Activated T-cell treated with anti-CD3 and anti-CD28 coated beads, Interleukin-2, amount 50 U/mL, for 4 hours (primary cell): ENCODE measurements around the gene NPHP4. TPM values are rescaled to one million over a fixed set of nuclear protein-coding genes. Genes with fewer than 3 reads are reported as not detected.

Experiments
- ATAC-seq, 2 donors: fragments of 200-7000 bp; cut with Tn5 transposase; one replicate each; pipeline ENCODE4 v1.10.0; 2021
- DNase-seq: peaks from one replicate; pipeline ENCODE4 v3.0.0-alpha.2; 2020
- H3K27me3 Mint-ChIP-seq: one replicate; pipeline ENCODE4 v1.8.0; 2021; ENCODE audit warnings: low read depth, mixed read lengths
- H3K36me3 Mint-ChIP-seq: one replicate; pipeline ENCODE4 v1.8.0; 2022; ENCODE audit warnings: mixed read lengths; ENCODE audit not compliant: insufficient read depth
- H3K4me1 Mint-ChIP-seq: one replicate; pipeline ENCODE4 v1.8.0; 2021; ENCODE audit warnings: low read depth, mixed read lengths
- H3K4me3 Mint-ChIP-seq: one replicate; pipeline ENCODE4 v1.8.0; 2021; ENCODE audit warnings: mild to moderate bottlenecking, moderate library complexity, mixed read lengths
- H3K9me3 Mint-ChIP-seq: one replicate; pipeline ENCODE4 v1.8.0; 2021; ENCODE audit warnings: mixed read lengths
- total RNA-seq, 3 donors: library from RNA; stranded (reverse); gene quantifications; one replicate each; pipeline ENCODE4 v1.2.1, GENCODE V29; 2021

Gene NPHP4
- total RNA-seq, 3 donors from 2014 or later = 7.0 to 9.3 (median 7.1) TPM

DNA sequence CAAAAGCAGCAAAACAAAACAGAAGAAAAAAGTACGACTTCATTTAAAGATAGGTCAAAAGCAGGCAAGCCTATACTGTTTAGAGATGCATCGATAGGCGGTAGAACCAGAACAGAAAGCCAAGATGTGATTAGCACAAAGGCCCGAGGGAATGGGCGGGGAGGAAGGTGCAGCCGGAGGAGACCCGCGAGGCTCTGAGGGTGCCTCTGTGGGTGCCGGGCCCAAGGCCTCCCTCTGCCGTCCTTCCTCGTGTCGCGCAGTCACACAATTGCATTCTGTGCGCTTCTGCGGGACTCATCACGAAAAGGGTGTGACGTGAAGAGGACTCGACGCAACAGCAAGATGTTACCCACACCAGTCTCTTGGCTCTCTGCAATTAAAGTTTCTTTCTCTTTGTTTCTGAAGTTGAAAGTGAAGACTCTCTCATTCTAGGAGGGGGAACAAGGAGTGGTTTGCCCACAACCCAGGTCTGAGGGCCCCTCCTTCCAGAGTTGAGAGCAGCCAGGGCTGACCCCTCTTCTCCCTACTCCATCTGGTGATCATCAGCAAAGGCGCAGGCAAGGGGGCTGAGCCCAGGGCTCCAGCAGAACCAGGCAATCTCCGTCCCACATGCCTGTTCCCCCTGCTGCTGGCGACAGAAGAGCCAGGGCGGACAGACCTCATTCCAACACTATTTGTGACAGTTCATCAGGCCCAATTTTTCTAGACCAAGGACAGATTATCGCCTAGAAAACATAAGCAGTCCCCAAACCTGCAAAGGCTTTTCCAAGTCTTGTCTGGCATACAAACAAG lies 41.0 kb downstream of the NPHP4 start:
- H3K36me3 Mint-ChIP-seq = peaks cover 24% of the 10 kb centered on the region
- no peak for DNase-seq
- H3K9me3 Mint-ChIP-seq = no peaks in the 10 kb centered on the region
- H3K4me1 Mint-ChIP-seq = peaks cover 14% of the 10 kb centered on the region
- H3K27me3 Mint-ChIP-seq = no peaks in the 10 kb centered on the region
- ATAC-seq = no peak
- H3K4me3 Mint-ChIP-seq = no peak overlapping the region

DNA sequence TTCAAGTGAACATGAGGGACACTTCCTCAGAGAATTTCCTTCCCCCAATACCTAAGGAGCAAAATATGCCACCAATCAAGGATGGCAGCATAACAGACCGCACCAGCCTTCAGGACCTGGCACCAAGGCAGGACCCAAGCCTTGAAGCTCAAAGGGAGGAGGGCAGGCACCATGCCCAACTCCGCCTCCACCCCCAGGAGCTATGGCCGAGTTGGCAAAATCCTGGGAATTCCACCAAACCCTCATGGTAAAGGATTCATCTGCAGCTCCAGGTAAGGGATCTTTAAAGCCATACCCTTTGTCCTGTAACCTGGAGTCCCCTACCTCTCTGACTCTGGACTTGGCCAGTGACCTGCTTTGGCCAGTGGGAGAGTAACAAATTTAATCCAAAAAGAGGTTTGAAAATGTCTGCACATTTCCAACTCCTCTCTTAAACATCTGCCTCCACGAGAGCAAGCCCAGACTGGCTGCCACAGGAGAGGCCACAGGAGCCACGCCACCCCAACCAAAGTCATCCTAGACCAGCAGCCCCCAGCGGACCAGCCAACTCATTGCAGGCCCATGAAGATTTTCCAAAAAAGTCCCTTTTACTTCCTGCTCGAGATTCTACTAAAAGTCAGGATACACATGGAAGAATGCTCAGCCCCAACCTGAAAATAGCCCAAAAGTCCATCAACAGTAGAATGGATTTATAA lies 41.9 kb downstream of the NPHP4 start:
- DNase-seq (no peak), ATAC-seq (no peak)
- H3K36me3 Mint-ChIP-seq = peaks cover 28% of the 10 kb centered on the region
- H3K27me3 Mint-ChIP-seq = no peaks in the 10 kb centered on the region
- H3K9me3 Mint-ChIP-seq = no peaks in the 10 kb centered on the region
- H3K4me3 Mint-ChIP-seq = no peak overlapping the region
- peaks cover 11% of the 10 kb centered on the region for H3K4me1 Mint-ChIP-seq

DNA sequence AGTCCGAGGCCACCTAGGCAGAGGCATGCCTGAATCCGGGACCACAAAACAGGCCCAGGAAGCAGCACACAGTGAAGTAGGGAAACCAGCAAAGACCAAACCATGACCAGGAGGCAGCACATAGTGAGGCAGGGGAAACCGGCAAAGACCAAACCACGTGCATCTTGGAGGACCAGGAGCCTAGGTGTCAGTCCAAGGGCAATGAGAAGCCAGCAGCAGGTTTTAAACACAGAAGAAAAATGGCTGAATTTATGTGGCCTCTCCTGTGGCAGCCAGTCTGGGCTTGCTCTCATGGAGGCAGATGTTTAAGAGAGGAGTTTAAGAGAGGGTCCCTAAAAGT lies 42.5 kb downstream of the NPHP4 start:
- ATAC-seq (no peak), DNase-seq (no peak)
- no peaks in the 10 kb centered on the region for H3K27me3 Mint-ChIP-seq
- H3K9me3 Mint-ChIP-seq = no peaks in the 10 kb centered on the region
- H3K36me3 Mint-ChIP-seq = peaks cover 26% of the 10 kb centered on the region
- no peak overlapping the region for H3K4me3 Mint-ChIP-seq
- H3K4me1 Mint-ChIP-seq = peaks cover 5% of the 10 kb centered on the region

DNA sequence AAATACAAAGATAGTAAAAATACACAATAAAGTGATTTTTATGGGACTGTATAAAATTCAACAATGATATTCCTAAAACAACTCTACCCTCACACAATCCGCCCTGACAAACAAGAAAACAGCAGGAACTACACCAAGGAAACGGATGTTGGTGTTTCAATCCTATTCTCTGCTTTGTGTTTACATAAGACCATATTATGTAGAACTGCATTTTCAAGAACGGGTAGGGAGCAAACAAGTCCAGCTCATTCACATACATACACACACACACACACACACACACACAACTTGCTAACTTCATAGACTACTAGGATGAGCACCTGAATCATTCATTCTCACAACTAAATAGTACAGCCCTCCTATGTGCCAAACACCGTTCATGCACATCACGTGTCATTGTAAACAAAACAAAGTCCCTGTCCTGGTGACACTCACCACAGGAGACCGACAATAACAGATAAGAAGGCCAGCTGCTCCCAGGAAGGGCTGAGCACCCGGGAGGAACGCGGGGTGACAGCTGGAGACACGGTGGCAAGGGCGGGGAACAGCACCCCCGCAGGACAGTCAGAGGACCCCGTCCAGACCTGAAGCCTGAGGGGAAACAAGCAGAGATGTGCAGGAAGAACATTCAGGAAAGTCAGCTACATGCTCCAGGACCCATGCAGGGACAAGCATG lies 43.0 kb downstream of the NPHP4 start:
- no peaks in the 10 kb centered on the region for H3K27me3 Mint-ChIP-seq
- DNase-seq = no peak
- peaks cover 21% of the 10 kb centered on the region for H3K36me3 Mint-ChIP-seq

DNA sequence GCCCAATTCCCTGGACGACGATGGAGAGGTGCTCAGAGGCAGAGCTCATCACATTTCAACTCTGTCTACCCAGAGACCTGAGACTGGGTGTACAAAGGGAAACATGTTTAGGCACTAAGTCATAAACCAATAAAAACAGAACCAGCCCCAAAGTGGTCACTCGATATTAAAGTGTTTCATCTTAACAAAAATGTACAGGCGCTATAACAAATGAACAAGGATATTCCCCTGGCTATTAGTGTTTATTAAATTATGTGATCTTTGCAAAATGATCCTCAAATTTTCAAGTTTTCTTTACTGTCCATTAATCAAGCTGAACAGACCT lies 43.6 kb downstream of the NPHP4 start:
- Mint-ChIP-seq H3K9me3 (no peaks in the 10 kb centered on the region), H3K27me3 (no peaks in the 10 kb centered on the region), H3K36me3 (peaks cover 18% of the 10 kb centered on the region), H3K4me3 (no peak overlapping the region), H3K4me1 (no peaks in the 10 kb centered on the region)
- ATAC-seq (no peak), DNase-seq (no peak)

More for the DNA sequence above, 43.0 kb downstream of the NPHP4 start:
- H3K4me3 Mint-ChIP-seq = no peak overlapping the region
- no peaks in the 10 kb centered on the region for H3K9me3 Mint-ChIP-seq
- ATAC-seq = no peak
- H3K4me1 Mint-ChIP-seq = no peaks in the 10 kb centered on the region

DNA sequence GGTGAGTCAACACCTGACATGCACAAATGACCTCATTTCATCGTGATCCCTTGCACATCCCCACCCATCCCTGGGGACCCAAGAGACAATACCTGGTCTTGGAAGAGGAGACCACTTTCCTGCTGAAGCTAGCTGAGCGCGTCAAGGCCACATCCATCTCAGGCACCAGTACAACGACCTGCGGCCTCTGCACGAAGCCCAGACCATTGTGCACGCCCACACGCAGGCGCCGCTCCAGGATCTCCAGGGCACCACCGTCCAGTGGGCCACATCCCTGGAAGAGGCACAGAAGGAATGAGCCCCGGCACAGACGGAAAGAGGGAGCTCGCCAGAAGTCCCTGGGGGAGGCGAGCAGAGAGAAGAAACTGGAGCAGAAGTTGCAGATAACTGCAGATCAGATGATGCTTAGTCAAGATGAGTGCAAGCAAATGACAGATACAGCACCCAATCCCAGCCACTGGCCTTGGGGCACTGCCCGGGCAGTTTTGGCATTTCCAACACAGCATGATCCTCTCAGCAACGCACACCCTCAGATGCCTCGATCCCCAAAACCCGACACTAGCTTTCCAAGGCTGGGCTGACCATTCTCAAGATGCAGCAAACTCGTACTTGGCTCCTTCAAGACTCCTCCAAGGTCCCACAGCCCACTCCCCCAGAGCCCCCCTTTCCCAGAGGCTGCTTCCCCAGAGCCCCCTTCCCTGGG lies 44.1 kb downstream of the NPHP4 start:
- no peaks in the 10 kb centered on the region for H3K27me3 Mint-ChIP-seq
- H3K9me3 Mint-ChIP-seq = no peaks in the 10 kb centered on the region
- H3K4me3 Mint-ChIP-seq = no peak overlapping the region
- no peak for DNase-seq
- ATAC-seq = no peak
- H3K4me1 Mint-ChIP-seq = no peaks in the 10 kb centered on the region
- H3K36me3 Mint-ChIP-seq = peaks cover 15% of the 10 kb centered on the region

DNA sequence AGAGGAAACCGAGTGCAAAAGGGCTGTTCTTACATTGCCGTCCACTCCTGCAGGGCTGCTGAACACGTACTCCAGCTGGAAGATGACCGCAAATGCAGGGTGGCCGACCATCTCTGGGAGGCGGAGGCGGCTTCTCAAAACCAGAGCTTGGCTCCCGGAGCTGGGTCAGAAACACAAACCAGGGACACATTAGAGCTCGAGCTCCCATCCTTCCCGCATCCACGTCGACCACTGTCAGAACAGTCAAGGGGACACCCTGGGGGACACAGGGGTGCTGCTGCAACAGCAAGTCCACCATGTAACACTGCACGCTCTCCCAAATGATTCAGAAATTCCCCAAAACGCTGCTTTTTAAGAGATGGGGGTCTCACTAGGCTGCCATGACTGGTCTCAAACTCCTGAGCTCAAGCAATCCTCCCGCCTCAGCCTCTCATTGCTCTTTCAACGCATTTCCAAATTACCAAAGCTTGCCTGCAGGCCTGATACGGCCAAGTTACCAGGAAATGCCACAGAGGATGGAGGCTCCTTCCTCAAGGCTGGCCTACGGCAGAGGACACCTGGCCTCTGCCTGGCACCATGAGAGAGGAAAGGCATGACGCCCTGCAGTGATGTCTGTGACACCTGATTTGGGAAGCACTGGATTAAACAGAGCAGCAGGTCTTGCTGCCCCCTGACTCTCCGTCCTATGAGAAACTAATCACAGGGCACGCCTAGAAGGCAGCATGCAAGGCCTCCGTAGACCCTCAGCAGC lies 45.0 kb downstream of the NPHP4 start:
- peaks cover 15% of the 10 kb centered on the region for H3K36me3 Mint-ChIP-seq
- H3K9me3 Mint-ChIP-seq = no peaks in the 10 kb centered on the region
- ATAC-seq = no peak
- H3K27me3 Mint-ChIP-seq = no peaks in the 10 kb centered on the region
- no peak overlapping the region for H3K4me3 Mint-ChIP-seq
- no peak for DNase-seq
- H3K4me1 Mint-ChIP-seq = no peaks in the 10 kb centered on the region

DNA sequence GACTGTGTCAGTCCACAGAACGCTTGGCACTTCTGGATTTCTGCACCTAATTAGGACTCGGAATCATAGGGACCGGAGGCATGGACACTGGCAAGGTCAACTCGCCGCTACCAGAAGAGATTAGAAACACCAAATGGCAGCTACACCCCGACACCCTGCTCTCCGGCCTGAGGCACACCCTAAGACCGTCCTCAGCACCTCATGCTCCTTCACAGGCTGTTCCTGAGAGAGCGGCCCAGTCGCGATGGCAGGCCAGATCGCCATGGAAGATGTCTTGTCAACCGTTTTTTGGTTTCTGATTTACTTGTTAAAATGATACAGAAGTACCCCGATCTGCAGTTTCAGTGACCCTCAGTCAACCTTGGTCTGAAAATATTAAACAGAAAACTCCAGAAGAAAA lies 46.8 kb downstream of the NPHP4 start:
- Mint-ChIP-seq H3K27me3 (no peaks in the 10 kb centered on the region), H3K9me3 (no peaks in the 10 kb centered on the region), H3K4me3 (no peak overlapping the region), H3K36me3 (peaks cover 7% of the 10 kb centered on the region), H3K4me1 (no peaks in the 10 kb centered on the region)
- DNase-seq (no peak), ATAC-seq (no peak)

DNA sequence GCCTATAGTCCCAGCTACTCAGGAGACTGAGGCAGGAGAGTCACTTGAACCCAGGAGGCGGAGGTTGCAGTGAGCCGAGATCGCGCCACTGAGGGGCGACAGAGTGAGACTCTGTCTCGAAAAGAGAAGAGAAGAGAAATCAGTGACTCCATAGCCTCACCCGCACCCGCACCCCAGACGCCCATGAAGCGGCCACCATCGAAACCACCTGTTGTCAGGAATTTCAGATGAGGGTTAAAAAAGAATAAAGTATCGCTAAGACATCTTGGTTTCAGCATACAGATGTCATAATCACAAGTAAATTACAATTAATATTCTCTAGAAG lies 47.4 kb downstream of the NPHP4 start:
- DNase-seq = no peak
- Mint-ChIP-seq H3K9me3 (no peaks in the 10 kb centered on the region), H3K36me3 (peaks cover 7% of the 10 kb centered on the region), H3K4me1 (no peaks in the 10 kb centered on the region), H3K4me3 (no peak overlapping the region), H3K27me3 (no peaks in the 10 kb centered on the region)
- no peak for ATAC-seq

DNA sequence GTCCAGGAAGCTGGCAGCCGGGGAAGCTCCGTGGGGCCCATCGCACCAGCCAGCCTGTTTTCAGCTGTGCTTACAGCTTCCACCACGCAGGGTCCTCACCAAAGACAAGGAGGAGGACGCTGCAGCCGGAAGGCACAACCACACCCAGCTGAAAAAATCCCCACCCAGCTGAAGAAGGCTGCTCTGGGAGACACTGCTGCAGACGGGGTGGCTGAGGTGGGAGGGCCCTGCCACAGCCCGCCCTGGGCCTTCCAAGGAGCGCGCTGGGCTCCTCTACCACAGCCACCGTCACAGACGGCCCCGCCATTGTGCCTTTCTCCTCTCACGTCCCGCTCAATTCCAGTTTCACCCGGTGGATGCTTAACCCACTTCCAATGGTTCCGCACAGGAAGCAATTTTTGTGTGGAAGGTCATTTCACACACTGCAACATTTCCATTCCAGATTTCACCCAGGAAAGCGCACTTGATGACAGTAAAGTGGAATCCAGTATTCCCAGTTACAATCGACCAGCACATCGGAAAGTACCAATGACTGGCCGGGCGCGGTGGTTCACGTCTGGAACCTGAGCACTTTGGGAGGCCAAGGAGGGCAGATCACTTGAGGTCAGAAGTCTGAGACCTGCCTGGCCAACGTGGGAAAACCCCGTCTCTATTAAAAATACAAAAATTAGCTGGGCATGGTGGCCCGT lies 47.9 kb downstream of the NPHP4 start:
- peaks cover 9% of the 10 kb centered on the region for H3K36me3 Mint-ChIP-seq
- no peaks in the 10 kb centered on the region for H3K4me1 Mint-ChIP-seq
- DNase-seq (no peak), ATAC-seq (no peak)
- H3K27me3 Mint-ChIP-seq = no peaks in the 10 kb centered on the region
- H3K9me3 Mint-ChIP-seq = no peaks in the 10 kb centered on the region
- H3K4me3 Mint-ChIP-seq = no peak overlapping the region

DNA sequence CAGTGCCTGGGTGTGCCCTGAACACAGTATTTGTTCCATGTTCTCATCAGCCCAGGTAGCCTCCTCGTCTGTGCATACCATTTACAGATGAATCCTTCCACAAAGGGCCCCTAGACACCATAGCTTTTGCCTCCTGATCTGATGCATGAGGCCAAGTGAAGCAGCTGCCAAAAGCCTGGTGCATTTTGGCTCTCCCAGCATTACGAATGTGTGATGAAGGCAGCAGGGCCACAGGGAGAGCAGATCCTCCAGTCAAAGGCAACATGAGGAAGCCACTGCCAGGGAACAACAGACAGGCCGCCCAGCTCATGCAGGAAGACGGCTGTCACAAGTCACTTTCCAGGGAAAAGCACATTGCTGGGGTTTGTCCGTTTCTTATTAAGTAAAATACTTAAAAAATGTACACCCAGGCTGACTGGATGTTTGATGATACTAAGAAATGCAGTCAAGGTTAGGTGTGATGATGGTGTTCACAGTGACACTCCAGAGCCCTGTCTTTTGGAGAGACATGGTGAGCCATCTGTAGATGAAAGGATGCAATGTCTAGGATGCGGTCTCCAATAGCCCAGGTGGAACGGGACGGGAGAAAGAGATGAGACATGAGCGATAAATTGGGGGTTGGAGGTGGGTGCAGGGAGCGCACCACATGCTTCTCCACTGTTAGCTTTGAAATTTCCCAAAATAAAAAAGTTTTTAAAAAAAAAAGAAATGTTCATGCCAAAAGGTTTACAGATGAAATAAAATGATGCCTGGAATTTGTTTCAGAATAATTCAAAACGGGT lies 48.7 kb downstream of the NPHP4 start:
- Mint-ChIP-seq H3K4me3 (no peak overlapping the region), H3K36me3 (peaks cover 8% of the 10 kb centered on the region), H3K9me3 (no peaks in the 10 kb centered on the region), H3K4me1 (no peaks in the 10 kb centered on the region), H3K27me3 (no peaks in the 10 kb centered on the region)
- no peak for ATAC-seq
- DNase-seq = no peak

DNA sequence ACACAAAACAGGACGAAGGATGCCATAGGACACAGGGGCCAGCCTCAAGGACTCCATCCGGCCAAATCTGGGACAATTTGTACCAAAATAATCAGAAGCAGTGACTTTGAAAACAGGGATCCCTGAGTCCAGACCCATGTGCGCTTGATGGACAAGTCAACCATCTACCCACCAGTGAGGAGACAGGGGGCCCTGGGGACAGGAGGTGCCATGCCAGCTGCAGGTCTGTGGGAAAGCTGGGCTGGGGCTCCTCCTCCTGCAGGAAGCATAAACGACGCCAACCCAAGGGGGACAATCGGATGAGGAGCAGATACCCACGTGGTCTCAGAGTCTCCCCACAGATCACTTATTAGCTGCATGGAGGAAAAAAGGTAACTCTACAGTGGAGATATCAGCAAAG lies 50.6 kb downstream of the NPHP4 start:
- Mint-ChIP-seq H3K36me3 (peaks cover 8% of the 10 kb centered on the region), H3K4me1 (no peaks in the 10 kb centered on the region), H3K27me3 (no peaks in the 10 kb centered on the region), H3K9me3 (no peaks in the 10 kb centered on the region), H3K4me3 (no peak overlapping the region)
- no peak for DNase-seq
- no peak for ATAC-seq

DNA sequence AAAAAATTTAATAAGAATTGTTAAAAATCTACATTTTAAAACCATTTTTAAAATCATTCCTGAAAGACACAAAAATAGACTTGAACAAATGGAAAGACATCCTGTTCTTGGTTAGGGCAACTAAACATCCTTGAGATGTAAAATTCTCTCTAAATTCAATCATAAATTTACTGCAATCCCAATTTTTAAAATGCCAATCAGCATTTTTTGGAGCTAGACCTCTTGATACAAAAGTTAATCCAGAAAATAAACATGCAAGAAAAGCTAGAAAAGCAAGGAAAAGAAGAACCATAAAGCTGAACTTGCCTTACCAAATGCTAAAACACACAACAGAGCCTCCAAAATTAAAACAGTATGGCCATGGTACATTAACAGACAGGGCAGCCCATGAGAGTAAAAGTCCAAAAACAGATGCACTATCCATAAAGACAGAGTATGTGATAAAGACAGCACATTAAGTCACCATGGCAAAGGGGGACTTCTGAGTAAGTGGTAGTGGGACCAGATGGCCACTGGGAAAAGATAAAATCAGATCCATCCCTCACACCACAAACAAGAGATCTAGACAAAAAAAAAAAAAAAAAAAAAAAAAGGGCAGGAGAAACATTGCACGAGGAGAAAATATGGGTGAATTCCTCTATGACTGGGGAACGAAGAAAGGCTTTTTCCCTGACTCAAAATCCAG lies 51.4 kb downstream of the NPHP4 start:
- no peak for ATAC-seq
- Mint-ChIP-seq H3K9me3 (no peaks in the 10 kb centered on the region), H3K27me3 (no peaks in the 10 kb centered on the region), H3K4me1 (no peaks in the 10 kb centered on the region), H3K4me3 (no peak overlapping the region), H3K36me3 (peaks cover 13% of the 10 kb centered on the region)
- DNase-seq = no peak
